HG02759 (cell line): ENCODE data around the gene NCOR2.

Source experiments
- ATAC-seq: cut with Tn5 transposase; IDR thresholded peaks from one replicate; pipeline ENCODE4 v1.9.1; 2021; ENCODE audit warnings: mild to moderate bottlenecking, moderate library complexity; ENCODE audit not compliant: unreplicated experiment

NCOR2 gene

GRCh38 chr12:124561231-124561630 lies 6.2 kb downstream of the NCOR2 start:
- no peak for ATAC-seq

GRCh38 chr12:124560146-124560890 lies 7.1 kb downstream of the NCOR2 start:
- ATAC-seq, result no peak

- no peak for ATAC-seq
Measured at GRCh38 chr12:124559182-124560017, 8.0 kb downstream of the NCOR2 start.

- no peak for ATAC-seq
Measured at GRCh38 chr12:124558313-124558712, 9.1 kb downstream of the NCOR2 start.

- no peak for ATAC-seq
Measured at GRCh38 chr12:124557518-124558223, 9.7 kb downstream of the NCOR2 start.

- ATAC-seq, result no peak
Measured at GRCh38 chr12:124556896-124557501, 10.4 kb downstream of the NCOR2 start.

- ATAC-seq, result no peak
Measured at GRCh38 chr12:124556074-124556466, 11.3 kb downstream of the NCOR2 start.

- ATAC-seq, result no peak
Measured at GRCh38 chr12:124555168-124556073, 12.0 kb downstream of the NCOR2 start.

- ATAC-seq, result no peak
Measured at GRCh38 chr12:124554429-124555029, 12.9 kb downstream of the NCOR2 start.

- ATAC-seq, result no peak
Measured at GRCh38 chr12:124553862-124554428, 13.5 kb downstream of the NCOR2 start.

- ATAC-seq, result peak; percentile 50
Measured at GRCh38 chr12:124551268-124552144, 15.9 kb downstream of the NCOR2 start.

- ATAC-seq, result no peak
Measured at GRCh38 chr12:124550123-124551089, 17.0 kb downstream of the NCOR2 start.

- ATAC-seq, result no peak
Measured at GRCh38 chr12:124549629-124550028, 17.8 kb downstream of the NCOR2 start.

GRCh38 chr12:124548854-124549378 lies 18.5 kb downstream of the NCOR2 start:
- no peak for ATAC-seq

- ATAC-seq, result no peak
Measured at GRCh38 chr12:124547626-124548025, 19.8 kb downstream of the NCOR2 start.

GRCh38 chr12:124545508-124546418 lies 21.6 kb downstream of the NCOR2 start:
- peak; percentile 86 for ATAC-seq
